ENCODE data around the gene CBR1.

Gene CBR1

GRCh38 chr21:36069713-36070583 is at the start of gene CBR1:
CBR1 (plus strand) TSS chr21:36070024; CDS start chr21:36070116, 92 bp downstream.
- DNase-seq, result peak; percentile 93

GRCh38 chr21:36021251-36021837 is 48.5 kb upstream of the CBR1 start:
- no peak for DNase-seq

GRCh38 chr21:36022427-36023091 is 47.3 kb upstream of the CBR1 start:
- DNase-seq, result no peak

GRCh38 chr21:36023092-36023480 is 46.7 kb upstream of the CBR1 start:
- no peak for DNase-seq

- no peak for DNase-seq
Measured at GRCh38 chr21:36024782-36025181, 45.0 kb upstream of the CBR1 start.

- no peak for DNase-seq
Measured at GRCh38 chr21:36027347-36027746, 42.5 kb upstream of the CBR1 start.

GRCh38 chr21:36028127-36029069 is 41.4 kb upstream of the CBR1 start:
- DNase-seq, result peak; percentile 72

- no peak for DNase-seq
Measured at GRCh38 chr21:36029309-36029708, 40.5 kb upstream of the CBR1 start.

GRCh38 chr21:36030581-36031189 is 39.1 kb upstream of the CBR1 start:
- DNase-seq, result no peak

- no peak for DNase-seq
Measured at GRCh38 chr21:36032647-36033406, 37.0 kb upstream of the CBR1 start.

- DNase-seq, result no peak
Measured at GRCh38 chr21:36034211-36034913, 35.5 kb upstream of the CBR1 start.

- DNase-seq, result no peak
Measured at GRCh38 chr21:36035381-36035791, 34.4 kb upstream of the CBR1 start.

GRCh38 chr21:36038701-36039497 is 30.9 kb upstream of the CBR1 start:
- no peak for DNase-seq

- no peak for DNase-seq
Measured at GRCh38 chr21:36039861-36040260, 30.0 kb upstream of the CBR1 start.

- no peak for DNase-seq
Measured at GRCh38 chr21:36040389-36040788, 29.4 kb upstream of the CBR1 start.

GRCh38 chr21:36041910-36042309 is 27.9 kb upstream of the CBR1 start:
- DNase-seq, result no peak

- no peak for DNase-seq
Measured at GRCh38 chr21:36044056-36044455, 25.8 kb upstream of the CBR1 start.

GRCh38 chr21:36045993-36046392 is 23.8 kb upstream of the CBR1 start:
- DNase-seq, result no peak

GRCh38 chr21:36047139-36047538 is 22.7 kb upstream of the CBR1 start:
- DNase-seq, result no peak

- DNase-seq, result no peak
Measured at GRCh38 chr21:36048357-36048756, 21.5 kb upstream of the CBR1 start.

Measured in CD4-positive, alpha-beta T cell treated with Interleukin-21 for 1 hour (primary cell).